Activated T-helper 17 cell treated with anti-CD3 and anti-CD28 coated beads, Interleukin-2, amount 50 U/mL, for 72 hours (primary cell): ENCODE measurements around the gene MESP2. TPM values are rescaled to one million over a fixed set of nuclear protein-coding genes. Genes with fewer than 3 reads are reported as not detected.

ENCODE experiments used
- ATAC-seq: fragments of 150-1000 bp; cut with Tn5 transposase; replicated peaks from 2 replicates; pipeline ENCODE4 v1.10.0; 2021; ENCODE audit warnings: mild to moderate bottlenecking, moderate library complexity
- H3K27ac Mint-ChIP-seq: one replicate; pipeline ENCODE4 v1.8.0; 2022; ENCODE audit warnings: mixed read lengths
- H3K27me3 Mint-ChIP-seq: one replicate; pipeline ENCODE4 v1.8.0; 2022; ENCODE audit warnings: mixed read lengths
- H3K36me3 Mint-ChIP-seq: one replicate; pipeline ENCODE4 v1.8.0; 2022; ENCODE audit warnings: low read depth, mild to moderate bottlenecking, mixed read lengths
- H3K4me1 Mint-ChIP-seq: one replicate; pipeline ENCODE4 v1.8.0; 2022; ENCODE audit warnings: mixed read lengths
- H3K4me3 Mint-ChIP-seq: one replicate; pipeline ENCODE4 v1.8.0; 2022; ENCODE audit warnings: mild to moderate bottlenecking, mixed read lengths
- H3K9me3 Mint-ChIP-seq: one replicate; pipeline ENCODE4 v1.8.0; 2022; ENCODE audit warnings: mixed read lengths
- total RNA-seq, 2 donors: library from RNA; stranded (reverse); gene quantifications; one replicate each; pipeline ENCODE4 v1.2.3, GENCODE V29; 2022

Gene MESP2
- total RNA-seq, 2 donors from 2014 or later: 0.15 TPM; not detected in 1

DNA sequence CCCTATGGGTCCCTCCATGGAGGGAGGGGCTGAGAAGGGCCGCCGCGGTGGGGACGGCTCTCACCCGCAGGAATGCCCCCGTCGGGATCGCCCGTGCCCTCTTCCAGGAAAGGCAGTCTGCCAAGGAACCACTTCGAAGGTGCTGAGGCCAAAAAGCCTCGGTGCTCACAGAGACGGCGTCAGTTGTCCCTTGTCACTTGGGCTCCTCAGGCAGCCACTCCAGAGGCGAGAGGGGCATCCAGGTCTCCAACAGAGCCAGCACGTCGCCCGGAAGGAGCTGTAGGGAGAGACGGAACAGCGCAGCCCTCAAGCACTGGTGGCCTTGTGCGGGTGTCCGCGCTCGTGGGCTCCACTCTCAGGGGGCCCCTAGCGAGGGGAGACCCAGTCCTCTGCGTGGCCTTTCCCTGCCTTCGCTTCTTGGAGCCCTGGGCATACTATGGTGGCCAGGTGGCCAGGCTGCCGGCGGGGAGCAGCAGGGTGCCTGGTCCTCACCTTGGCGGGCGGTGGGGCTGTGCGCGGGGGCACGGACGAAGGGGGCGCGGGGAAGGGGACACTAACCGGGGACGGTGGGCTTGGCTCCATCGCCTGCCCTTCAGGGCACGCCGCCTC lies 26.1 kb upstream of the MESP2 start:
- H3K9me3 Mint-ChIP-seq: no peaks in the 10 kb centered on the region
- H3K27me3 Mint-ChIP-seq: peaks cover 4% of the 10 kb centered on the region
- peak; percentile 3 for ATAC-seq
- no peaks in the 10 kb centered on the region for H3K4me1 Mint-ChIP-seq
- peak overlapping the region; percentile 78 for H3K4me3 Mint-ChIP-seq
- H3K36me3 Mint-ChIP-seq: no peaks in the 10 kb centered on the region
- peak overlapping the region; percentile 74 for H3K27ac Mint-ChIP-seq

- peak within 1 kb of the TSS; percentile 78 for H3K4me3 Mint-ChIP-seq
- H3K36me3 Mint-ChIP-seq: no peaks in the 10 kb centered on the region
- peaks cover 4% of the 10 kb centered on the region for H3K27me3 Mint-ChIP-seq
- no peaks in the 10 kb centered on the region for H3K4me1 Mint-ChIP-seq
- peak; percentile 95 for ATAC-seq
- H3K27ac Mint-ChIP-seq: peak within 1 kb of the TSS; percentile 74
- no peaks in the 10 kb centered on the region for H3K9me3 Mint-ChIP-seq
Observed at GRCh38 chr15:89750560-89751542, 25.3 kb upstream of the MESP2 start, which contains the start of gene MESP1. Gene MESP1 (minus strand): TSS chr15:89751249. CDS start chr15:89751231, 18 bp downstream.

- Mint-ChIP-seq H3K4me3 (peak overlapping the region; percentile 17), H3K36me3 (no peaks in the 10 kb centered on the region), H3K9me3 (no peaks in the 10 kb centered on the region), H3K27ac (no peak overlapping the region), H3K4me1 (no peaks in the 10 kb centered on the region), H3K27me3 (peaks cover 4% of the 10 kb centered on the region)
- no peak for ATAC-seq
Observed at GRCh38 chr15:89751748-89752147, 24.4 kb upstream of the MESP2 start.

DNA sequence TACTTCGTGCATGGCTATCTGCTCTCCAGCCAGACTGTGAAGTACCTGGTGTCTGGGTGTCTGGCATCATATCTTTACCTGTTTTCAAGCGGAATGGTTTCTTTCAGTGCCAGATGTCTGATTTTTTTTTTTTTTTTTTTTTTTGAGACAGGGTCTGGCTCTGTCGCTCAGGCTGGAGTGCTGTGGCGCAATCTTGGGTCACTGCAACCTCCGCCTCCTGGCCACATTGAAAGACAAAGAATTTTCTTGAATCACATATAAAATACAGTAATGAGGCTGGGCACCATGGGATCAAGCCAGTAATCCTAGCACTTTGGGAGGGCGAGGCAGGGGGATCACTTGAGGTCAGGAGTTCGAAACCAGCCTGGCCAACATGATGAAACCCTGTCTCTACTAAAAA lies 22.3 kb upstream of the MESP2 start:
- Mint-ChIP-seq H3K4me1 (no peaks in the 10 kb centered on the region), H3K36me3 (no peaks in the 10 kb centered on the region), H3K27me3 (peaks cover 4% of the 10 kb centered on the region), H3K9me3 (no peaks in the 10 kb centered on the region), H3K27ac (no peak overlapping the region), H3K4me3 (no peak overlapping the region)
- no peak for ATAC-seq

GRCh38 chr15:89754361-89755154 lies 21.6 kb upstream of the MESP2 start:
- H3K4me1 Mint-ChIP-seq: no peaks in the 10 kb centered on the region
- H3K27ac Mint-ChIP-seq: no peak overlapping the region
- H3K9me3 Mint-ChIP-seq: no peaks in the 10 kb centered on the region
- H3K36me3 Mint-ChIP-seq: no peaks in the 10 kb centered on the region
- peaks cover 4% of the 10 kb centered on the region for H3K27me3 Mint-ChIP-seq
- no peak for ATAC-seq
- no peak overlapping the region for H3K4me3 Mint-ChIP-seq

DNA sequence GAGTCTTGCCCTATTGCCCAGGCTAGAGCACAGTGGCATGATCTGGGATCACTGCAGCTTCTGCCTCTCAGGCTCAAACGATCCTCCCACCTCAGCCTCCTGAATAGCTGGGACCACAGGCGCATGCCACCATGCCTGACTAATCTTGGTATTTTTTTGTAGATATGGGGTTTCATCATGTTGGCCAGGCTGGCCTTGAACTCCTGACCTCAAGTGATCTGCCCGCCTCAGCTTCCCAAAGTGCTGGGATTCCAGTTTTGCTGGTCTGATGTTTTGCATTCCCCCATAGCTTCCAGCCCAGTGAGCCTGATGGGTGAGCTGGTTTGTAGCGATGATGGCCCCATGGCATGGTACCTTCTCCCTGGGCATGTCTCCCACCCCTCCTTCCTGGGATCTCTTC lies 20.4 kb upstream of the MESP2 start:
- no peak for ATAC-seq
- Mint-ChIP-seq H3K4me3 (no peak overlapping the region), H3K27me3 (peaks cover 4% of the 10 kb centered on the region), H3K36me3 (no peaks in the 10 kb centered on the region), H3K27ac (no peak overlapping the region), H3K9me3 (no peaks in the 10 kb centered on the region), H3K4me1 (no peaks in the 10 kb centered on the region)

DNA sequence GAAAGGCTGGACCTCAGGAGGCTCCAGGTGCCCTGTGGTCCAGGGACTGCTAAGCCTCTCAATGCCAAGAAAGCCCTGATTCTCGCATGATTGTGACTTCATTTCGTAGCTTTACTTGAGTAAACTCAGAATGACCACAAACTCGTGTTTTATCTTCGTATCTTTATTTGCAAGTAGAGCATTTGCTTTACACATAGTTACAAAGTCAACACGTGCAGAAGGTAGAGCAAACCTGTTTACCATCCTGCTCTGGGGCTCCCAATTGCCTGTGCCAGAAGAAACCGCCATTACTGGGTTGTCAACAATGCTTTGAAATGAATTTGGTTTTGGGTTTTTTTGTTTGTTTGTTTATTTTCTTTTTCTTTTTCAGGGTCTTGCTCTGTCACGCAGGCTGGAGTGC lies 19.2 kb upstream of the MESP2 start:
- Mint-ChIP-seq H3K9me3 (no peaks in the 10 kb centered on the region), H3K4me3 (no peak overlapping the region), H3K27me3 (peaks cover 4% of the 10 kb centered on the region), H3K27ac (no peak overlapping the region), H3K36me3 (no peaks in the 10 kb centered on the region), H3K4me1 (no peaks in the 10 kb centered on the region)
- no peak for ATAC-seq

DNA sequence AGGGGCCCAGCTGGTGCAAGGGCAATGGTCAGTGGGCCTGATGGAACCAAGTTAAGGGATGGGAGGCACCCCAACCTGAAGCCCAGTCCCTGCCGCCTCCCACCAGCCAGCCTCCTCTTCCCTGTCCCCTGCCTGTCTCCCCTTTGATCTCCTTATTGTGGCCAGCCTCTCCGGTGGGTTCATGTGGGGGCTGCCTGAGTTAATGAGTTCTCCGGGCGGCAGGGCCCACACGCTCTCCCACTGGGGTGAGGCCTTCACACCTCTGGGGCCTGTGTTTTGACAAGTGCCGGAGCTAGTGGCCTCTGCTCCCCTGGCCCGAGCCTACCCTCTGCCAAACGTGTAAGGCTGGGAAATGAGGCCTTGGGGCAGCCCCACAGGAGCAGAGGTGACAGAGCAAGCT lies 17.8 kb upstream of the MESP2 start:
- no peak overlapping the region for H3K27ac Mint-ChIP-seq
- H3K27me3 Mint-ChIP-seq: no peaks in the 10 kb centered on the region
- H3K9me3 Mint-ChIP-seq: no peaks in the 10 kb centered on the region
- ATAC-seq: no peak
- H3K36me3 Mint-ChIP-seq: no peaks in the 10 kb centered on the region
- H3K4me1 Mint-ChIP-seq: no peaks in the 10 kb centered on the region
- H3K4me3 Mint-ChIP-seq: no peak overlapping the region

DNA sequence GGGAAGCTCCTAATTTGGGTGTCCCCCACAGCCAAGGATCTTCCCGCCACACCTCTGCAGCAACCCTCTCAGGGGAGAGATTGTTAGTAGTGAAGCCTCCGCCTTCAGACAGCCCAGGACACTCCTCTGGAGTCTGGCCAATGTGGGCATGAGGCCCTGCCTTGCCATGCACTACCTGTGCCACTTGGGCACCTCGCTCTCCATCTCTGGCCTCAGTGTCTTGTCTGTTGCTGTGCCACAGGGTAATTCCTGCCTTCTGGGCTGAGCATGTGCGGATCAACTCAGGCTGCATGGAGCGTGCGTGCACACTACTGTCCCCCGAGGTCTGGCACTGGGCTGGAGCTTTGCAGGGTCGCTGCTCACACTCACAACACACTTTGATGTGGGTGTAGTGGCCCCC lies 17.2 kb upstream of the MESP2 start:
- no peaks in the 10 kb centered on the region for H3K27me3 Mint-ChIP-seq
- H3K27ac Mint-ChIP-seq: no peak overlapping the region
- no peak for ATAC-seq
- H3K4me1 Mint-ChIP-seq: no peaks in the 10 kb centered on the region
- H3K9me3 Mint-ChIP-seq: no peaks in the 10 kb centered on the region
- H3K36me3 Mint-ChIP-seq: no peaks in the 10 kb centered on the region
- H3K4me3 Mint-ChIP-seq: no peak overlapping the region

DNA sequence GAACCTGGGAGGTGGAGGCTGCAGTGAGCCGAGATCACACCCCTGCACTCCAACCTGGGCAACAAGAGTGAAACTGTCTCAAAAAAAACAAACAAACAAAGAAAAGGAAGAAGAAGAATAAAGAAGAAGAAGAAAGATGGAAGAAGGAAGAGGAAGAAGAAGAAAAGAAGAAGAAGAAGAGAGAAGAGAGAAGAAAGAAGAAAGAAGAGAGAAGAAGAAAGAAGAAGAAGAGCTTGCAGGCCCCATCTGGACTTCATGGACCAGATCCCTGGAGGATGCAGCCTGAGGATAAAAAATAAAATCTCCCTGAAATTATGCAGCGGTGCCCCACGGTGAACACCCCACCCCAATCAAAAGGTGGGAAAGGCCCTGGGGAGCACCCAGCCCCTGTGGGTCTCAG lies 16.3 kb upstream of the MESP2 start:
- Mint-ChIP-seq H3K27me3 (no peaks in the 10 kb centered on the region), H3K9me3 (no peaks in the 10 kb centered on the region), H3K4me1 (no peaks in the 10 kb centered on the region), H3K27ac (no peak overlapping the region), H3K4me3 (no peak overlapping the region), H3K36me3 (no peaks in the 10 kb centered on the region)
- no peak for ATAC-seq

- H3K4me3 Mint-ChIP-seq: no peak overlapping the region
- peak; percentile 89 for ATAC-seq
- no peaks in the 10 kb centered on the region for H3K36me3 Mint-ChIP-seq
Observed at GRCh38 chr15:89760303-89761008, 15.7 kb upstream of the MESP2 start.

DNA sequence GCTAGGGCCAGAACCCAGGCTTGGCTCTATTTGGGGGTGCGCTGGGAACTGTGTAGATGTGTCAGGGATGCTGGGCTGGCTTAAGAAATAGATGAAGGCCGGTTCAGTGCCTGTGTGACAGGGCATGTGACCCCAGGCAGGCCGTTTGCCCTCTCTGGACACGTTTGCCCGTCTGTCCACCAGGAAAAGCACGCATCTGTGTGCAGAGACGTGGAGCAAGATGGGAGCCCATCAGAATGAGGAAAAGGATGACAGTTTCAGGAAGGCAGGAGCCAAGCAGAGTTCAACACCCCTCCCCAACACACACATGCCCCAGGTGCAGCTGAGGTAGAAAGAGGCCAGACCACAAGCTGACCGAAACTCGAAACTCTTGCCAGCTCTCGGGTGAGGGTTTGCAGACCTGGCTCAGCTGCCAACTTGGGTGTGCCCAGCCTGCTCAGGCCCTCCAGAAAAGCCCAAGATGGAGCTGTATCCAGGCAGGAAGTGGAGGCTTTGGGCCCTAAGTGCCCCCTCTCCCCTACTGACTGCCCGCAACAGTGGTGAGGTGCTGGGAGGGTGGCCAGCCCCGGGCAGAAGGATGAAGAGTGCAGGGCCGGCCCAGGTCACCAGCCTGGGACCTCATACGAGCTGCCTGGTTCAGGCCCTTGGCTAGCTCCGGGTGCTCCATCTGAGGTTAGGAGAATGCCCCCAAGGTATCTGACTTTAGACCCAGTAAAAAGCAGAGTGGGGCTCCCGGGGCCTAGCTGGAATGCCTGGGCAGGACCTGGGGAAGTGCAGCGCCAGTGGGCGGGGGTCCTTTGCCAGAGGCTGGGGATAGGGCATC lies 14.9 kb upstream of the MESP2 start:
- no peak overlapping the region for H3K4me3 Mint-ChIP-seq
- peak; percentile 11 for ATAC-seq
- H3K9me3 Mint-ChIP-seq: no peaks in the 10 kb centered on the region
- no peaks in the 10 kb centered on the region for H3K27me3 Mint-ChIP-seq
- H3K4me1 Mint-ChIP-seq: peaks cover 1% of the 10 kb centered on the region
- H3K27ac Mint-ChIP-seq: no peak overlapping the region
- H3K36me3 Mint-ChIP-seq: no peaks in the 10 kb centered on the region

More at GRCh38 chr15:89760303-89761008, 15.7 kb upstream of the MESP2 start:
- Mint-ChIP-seq H3K27me3 (no peaks in the 10 kb centered on the region), H3K27ac (no peak overlapping the region), H3K9me3 (no peaks in the 10 kb centered on the region), H3K4me1 (no peaks in the 10 kb centered on the region)

- Mint-ChIP-seq H3K4me3 (no peak overlapping the region), H3K36me3 (no peaks in the 10 kb centered on the region), H3K9me3 (no peaks in the 10 kb centered on the region), H3K4me1 (peaks cover 5% of the 10 kb centered on the region), H3K27ac (no peak overlapping the region), H3K27me3 (no peaks in the 10 kb centered on the region)
- ATAC-seq: no peak
Observed at GRCh38 chr15:89761929-89762328, 14.2 kb upstream of the MESP2 start.
